Glutamatergic neuron (in vitro differentiated cells): ENCODE measurements around the gene LRRC61. TPM values are rescaled to one million over a fixed set of nuclear protein-coding genes. Genes with fewer than 3 reads are reported as not detected.

Experiments used
- DNase-seq: peaks from one replicate; pipeline ENCODE4 v3.0.0; 2022
- H3K27ac Mint-ChIP-seq: one replicate; pipeline ENCODE4 v1.8.0; 2020; ENCODE audit warnings: mild to moderate bottlenecking, mixed read lengths, inconsistent platforms; ENCODE audit not compliant: unreplicated experiment
- H3K27me3 Mint-ChIP-seq: one replicate; pipeline ENCODE4 v1.8.0; 2020; ENCODE audit warnings: mild to moderate bottlenecking, moderate library complexity, mixed read lengths, inconsistent platforms; ENCODE audit not compliant: unreplicated experiment
- H3K36me3 Mint-ChIP-seq: one replicate; pipeline ENCODE4 v1.8.0; 2020; ENCODE audit warnings: mild to moderate bottlenecking, mixed read lengths, inconsistent platforms; ENCODE audit not compliant: unreplicated experiment
- H3K4me1 Mint-ChIP-seq: one replicate; pipeline ENCODE4 v1.8.0; 2020; ENCODE audit warnings: mild to moderate bottlenecking, low read depth, mixed read lengths, inconsistent platforms; ENCODE audit not compliant: unreplicated experiment
- H3K4me3 Mint-ChIP-seq: one replicate; pipeline ENCODE4 v1.8.0; 2020; ENCODE audit warnings: mild to moderate bottlenecking, mixed read lengths, inconsistent platforms; ENCODE audit not compliant: unreplicated experiment
- H3K9me3 Mint-ChIP-seq: one replicate; pipeline ENCODE4 v1.8.0; 2020; ENCODE audit warnings: mild to moderate bottlenecking, moderate library complexity, mixed read lengths, inconsistent platforms; ENCODE audit not compliant: unreplicated experiment
- total RNA-seq: library from RNA; stranded (reverse); fragmentation: NEBNext Ultra II Directional; extraction: Animal tissue kit (Norgen Biotek cat#: 25700); gene quantifications from one replicate; pipeline ENCODE4 v1.2.1, GENCODE V29; 2021; ENCODE audit not compliant: unreplicated experiment
- TF ChIP-seq, protein P1 (sequence below): fragments of 200-600 bp; sonication (generic); IDR thresholded peaks from one replicate; pipeline ENCODE4 v1.5.0; 2021; ENCODE audit not compliant: partially characterized antibody, unreplicated experiment

Gene LRRC61
- total RNA-seq, 1 donor from 2014 or later, result 10.2 TPM

GRCh38 chr7:150337659-150338081 lies 14.5 kb downstream of the LRRC61 start:
- Mint-ChIP-seq H3K9me3 (peaks cover 4% of the 10 kb centered on the region), H3K4me3 (no peak overlapping the region), H3K36me3 (no peaks in the 10 kb centered on the region), H3K4me1 (peaks cover 17% of the 10 kb centered on the region), H3K27ac (no peak overlapping the region), H3K27me3 (peaks cover 27% of the 10 kb centered on the region)
- no peak for DNase-seq
- TF ChIP-seq, protein P1, sequence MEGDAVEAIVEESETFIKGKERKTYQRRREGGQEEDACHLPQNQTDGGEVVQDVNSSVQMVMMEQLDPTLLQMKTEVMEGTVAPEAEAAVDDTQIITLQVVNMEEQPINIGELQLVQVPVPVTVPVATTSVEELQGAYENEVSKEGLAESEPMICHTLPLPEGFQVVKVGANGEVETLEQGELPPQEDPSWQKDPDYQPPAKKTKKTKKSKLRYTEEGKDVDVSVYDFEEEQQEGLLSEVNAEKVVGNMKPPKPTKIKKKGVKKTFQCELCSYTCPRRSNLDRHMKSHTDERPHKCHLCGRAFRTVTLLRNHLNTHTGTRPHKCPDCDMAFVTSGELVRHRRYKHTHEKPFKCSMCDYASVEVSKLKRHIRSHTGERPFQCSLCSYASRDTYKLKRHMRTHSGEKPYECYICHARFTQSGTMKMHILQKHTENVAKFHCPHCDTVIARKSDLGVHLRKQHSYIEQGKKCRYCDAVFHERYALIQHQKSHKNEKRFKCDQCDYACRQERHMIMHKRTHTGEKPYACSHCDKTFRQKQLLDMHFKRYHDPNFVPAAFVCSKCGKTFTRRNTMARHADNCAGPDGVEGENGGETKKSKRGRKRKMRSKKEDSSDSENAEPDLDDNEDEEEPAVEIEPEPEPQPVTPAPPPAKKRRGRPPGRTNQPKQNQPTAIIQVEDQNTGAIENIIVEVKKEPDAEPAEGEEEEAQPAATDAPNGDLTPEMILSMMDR, result no peak

GRCh38 chr7:150338166-150338829 lies 15.1 kb downstream of the LRRC61 start:
- no peak for DNase-seq
- Mint-ChIP-seq H3K4me3 (no peak overlapping the region), H3K36me3 (peaks cover 3% of the 10 kb centered on the region), H3K4me1 (peaks cover 17% of the 10 kb centered on the region), H3K27me3 (peaks cover 29% of the 10 kb centered on the region), H3K9me3 (peaks cover 4% of the 10 kb centered on the region), H3K27ac (peak overlapping the region; percentile 22)
- TF ChIP-seq, protein P1, result no peak

GRCh38 chr7:150339409-150339809 lies 16.3 kb downstream of the LRRC61 start:
- H3K9me3 Mint-ChIP-seq, result peaks cover 4% of the 10 kb centered on the region
- peaks cover 17% of the 10 kb centered on the region for H3K4me1 Mint-ChIP-seq
- no peak overlapping the region for H3K4me3 Mint-ChIP-seq
- peaks cover 30% of the 10 kb centered on the region for H3K27me3 Mint-ChIP-seq
- peaks cover 5% of the 10 kb centered on the region for H3K36me3 Mint-ChIP-seq
- H3K27ac Mint-ChIP-seq, result no peak overlapping the region
- TF ChIP-seq, protein P1, result no peak
- DNase-seq, result no peak

GRCh38 chr7:150340024-150340749 lies 17.0 kb downstream of the LRRC61 start:
- peaks cover 28% of the 10 kb centered on the region for H3K27me3 Mint-ChIP-seq
- peaks cover 5% of the 10 kb centered on the region for H3K36me3 Mint-ChIP-seq
- TF ChIP-seq, protein P1, result no peak
- H3K9me3 Mint-ChIP-seq, result peaks cover 2% of the 10 kb centered on the region
- H3K4me3 Mint-ChIP-seq, result no peak overlapping the region
- no peak overlapping the region for H3K27ac Mint-ChIP-seq
- H3K4me1 Mint-ChIP-seq, result peaks cover 17% of the 10 kb centered on the region
- no peak for DNase-seq

DNA sequence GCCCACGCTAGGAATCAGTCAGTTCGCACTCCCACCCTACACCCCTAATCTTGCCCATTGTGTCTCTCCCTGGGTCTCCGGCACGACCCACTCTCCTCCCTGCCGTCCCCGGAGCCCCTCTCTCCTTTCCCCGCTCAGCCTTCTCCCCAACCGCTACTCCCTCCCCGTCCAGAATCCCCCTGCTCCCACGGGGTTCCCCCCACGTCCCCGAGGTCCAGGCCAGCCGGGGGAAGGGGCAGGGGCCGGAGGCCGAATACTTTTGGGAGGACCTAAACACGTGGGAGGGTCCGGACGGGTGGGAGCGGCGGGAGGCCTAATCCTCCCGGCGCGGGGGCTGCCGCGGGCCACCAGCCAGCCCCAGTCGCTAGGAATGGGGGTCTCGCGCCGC lies 17.7 kb downstream of the LRRC61 start:
- no peak for DNase-seq
- TF ChIP-seq, protein P1, result no peak
- H3K36me3 Mint-ChIP-seq, result peaks cover 5% of the 10 kb centered on the region
- peaks cover 15% of the 10 kb centered on the region for H3K4me1 Mint-ChIP-seq
- H3K27ac Mint-ChIP-seq, result no peak overlapping the region
- H3K9me3 Mint-ChIP-seq, result peaks cover 2% of the 10 kb centered on the region
- peaks cover 28% of the 10 kb centered on the region for H3K27me3 Mint-ChIP-seq
- no peak overlapping the region for H3K4me3 Mint-ChIP-seq
